ENCODE data around the gene CNDP1. TPM values are rescaled to one million over a fixed set of nuclear protein-coding genes. Genes with fewer than 3 reads are reported as not detected.
"Not testable (repeated sequence)": the region's sequence is repeated elsewhere in the genome, so short reads cannot be mapped to it uniquely, and the experiment has no call there.

The CNDP1 gene
- total RNA-seq, 1 donor from 2014 or later = not detected

- Mint-ChIP-seq H3K4me3 (ENCODE audit: unreplicated experiment) (no peak overlapping the region), H3K27ac (ENCODE audit: unreplicated experiment) (peak overlapping the region; percentile 81), H3K27me3 (ENCODE audit: unreplicated experiment) (peaks cover 8% of the 10 kb centered on the region), H3K4me1 (ENCODE audit: unreplicated experiment) (peaks cover 19% of the 10 kb centered on the region), H3K9me3 (ENCODE audit: unreplicated experiment) (no peaks in the 10 kb centered on the region), H3K36me3 (ENCODE audit: low read depth, unreplicated experiment) (peaks cover 22% of the 10 kb centered on the region)
- TF ChIP-seq CTCF (IDR thresholded peaks at IDR 0.05; ENCODE audit: unreplicated experiment) = no peak
- no peak for DNase-seq (ENCODE audit: low spot score)
These were observed 34.7 kb upstream of the CNDP1 start for GRCh38 chr18:74499633-74500032.

GRCh38 chr18:74500372-74500771 lies 33.9 kb upstream of the CNDP1 start:
- Mint-ChIP-seq H3K4me3 (ENCODE audit: unreplicated experiment) (no peak overlapping the region), H3K9me3 (ENCODE audit: unreplicated experiment) (no peaks in the 10 kb centered on the region), H3K27ac (ENCODE audit: unreplicated experiment) (no peak overlapping the region), H3K36me3 (ENCODE audit: low read depth, unreplicated experiment) (peaks cover 24% of the 10 kb centered on the region), H3K4me1 (ENCODE audit: unreplicated experiment) (peaks cover 19% of the 10 kb centered on the region), H3K27me3 (ENCODE audit: unreplicated experiment) (peaks cover 8% of the 10 kb centered on the region)
- no peak for DNase-seq (ENCODE audit: low spot score)
- no peak for TF ChIP-seq CTCF (IDR thresholded peaks at IDR 0.05; ENCODE audit: unreplicated experiment)

GRCh38 chr18:74500774-74501173 lies 33.5 kb upstream of the CNDP1 start:
- not testable (repeated sequence) for H3K27ac Mint-ChIP-seq (ENCODE audit: unreplicated experiment); H3K9me3 Mint-ChIP-seq (ENCODE audit: unreplicated experiment); DNase-seq (ENCODE audit: low spot score); H3K27me3 Mint-ChIP-seq (ENCODE audit: unreplicated experiment); H3K4me3 Mint-ChIP-seq (ENCODE audit: unreplicated experiment)
- Mint-ChIP-seq H3K36me3 (ENCODE audit: low read depth, unreplicated experiment) (peaks cover 26% of the 10 kb centered on the region), H3K4me1 (ENCODE audit: unreplicated experiment) (peaks cover 19% of the 10 kb centered on the region)

GRCh38 chr18:74501386-74501785 lies 32.9 kb upstream of the CNDP1 start:
- H3K4me1 Mint-ChIP-seq (ENCODE audit: unreplicated experiment) = peaks cover 19% of the 10 kb centered on the region
- TF ChIP-seq CTCF (IDR thresholded peaks at IDR 0.05; ENCODE audit: unreplicated experiment) = no peak
- peaks cover 8% of the 10 kb centered on the region for H3K27me3 Mint-ChIP-seq (ENCODE audit: unreplicated experiment)
- peaks cover 27% of the 10 kb centered on the region for H3K36me3 Mint-ChIP-seq (ENCODE audit: low read depth, unreplicated experiment)
- H3K27ac Mint-ChIP-seq (ENCODE audit: unreplicated experiment) = no peak overlapping the region
- H3K9me3 Mint-ChIP-seq (ENCODE audit: unreplicated experiment) = no peaks in the 10 kb centered on the region
- no peak overlapping the region for H3K4me3 Mint-ChIP-seq (ENCODE audit: unreplicated experiment)
- no peak for DNase-seq (ENCODE audit: low spot score)

- no peak for DNase-seq (ENCODE audit: low spot score)
- Mint-ChIP-seq H3K27me3 (ENCODE audit: unreplicated experiment) (peaks cover 3% of the 10 kb centered on the region), H3K4me3 (ENCODE audit: unreplicated experiment) (no peak overlapping the region), H3K9me3 (ENCODE audit: unreplicated experiment) (no peaks in the 10 kb centered on the region), H3K36me3 (ENCODE audit: low read depth, unreplicated experiment) (peaks cover 41% of the 10 kb centered on the region), H3K4me1 (ENCODE audit: unreplicated experiment) (peaks cover 10% of the 10 kb centered on the region), H3K27ac (ENCODE audit: unreplicated experiment) (no peak overlapping the region)
- TF ChIP-seq CTCF (IDR thresholded peaks at IDR 0.05; ENCODE audit: unreplicated experiment) = no peak
These were observed 31.2 kb upstream of the CNDP1 start for GRCh38 chr18:74503137-74503536.

GRCh38 chr18:74505776-74506175 lies 28.5 kb upstream of the CNDP1 start:
- H3K36me3 Mint-ChIP-seq (ENCODE audit: low read depth, unreplicated experiment) = peaks cover 58% of the 10 kb centered on the region
- TF ChIP-seq CTCF (IDR thresholded peaks at IDR 0.05; ENCODE audit: unreplicated experiment) = no peak
- no peak for DNase-seq (ENCODE audit: low spot score)
- H3K4me3 Mint-ChIP-seq (ENCODE audit: unreplicated experiment) = no peak overlapping the region
- H3K4me1 Mint-ChIP-seq (ENCODE audit: unreplicated experiment) = no peaks in the 10 kb centered on the region
- H3K27me3 Mint-ChIP-seq (ENCODE audit: unreplicated experiment) = no peaks in the 10 kb centered on the region
- no peaks in the 10 kb centered on the region for H3K9me3 Mint-ChIP-seq (ENCODE audit: unreplicated experiment)
- no peak overlapping the region for H3K27ac Mint-ChIP-seq (ENCODE audit: unreplicated experiment)

All from endothelial cell (in vitro differentiated cells).